SK-N-SH (cell line): ENCODE results near the gene CACNA2D4.

Experiments
- RAD21 ChIP-seq: IDR thresholded peaks from 2 replicates; pipeline ENCODE4 v1.6.1; 2012; ENCODE audit warnings: mild to moderate bottlenecking, low read length
- TF ChIP-seq, protein P1 (sequence below): fragments of 200-600 bp; sonication (generic); IDR thresholded peaks from 2 replicates; pipeline ENCODE4 v1.6.1; 2017; ENCODE audit warnings: antibody characterized with exemption, mild to moderate bottlenecking, moderate library complexity
- TF ChIP-seq, protein P2 (sequence below): IDR thresholded peaks from 2 replicates; pipeline ENCODE4 v1.4.0; 2012; ENCODE audit warnings: low read depth

DNA sequence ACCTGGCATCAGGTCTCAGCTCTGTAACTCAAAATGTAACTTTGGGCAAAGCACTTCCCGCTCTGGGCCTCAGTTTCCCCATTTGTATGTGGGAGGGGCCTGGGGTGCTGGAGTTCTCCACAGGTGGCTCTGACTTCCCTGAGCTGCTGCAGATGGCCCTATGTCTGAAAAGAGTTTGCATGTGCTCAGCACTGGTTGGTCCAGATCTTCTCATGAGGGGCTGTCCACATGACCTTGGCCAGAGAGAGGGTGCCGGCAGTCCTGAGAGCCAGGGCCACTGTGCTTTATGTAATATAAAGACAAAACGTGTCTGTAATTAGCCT lies 7.2 kb upstream of the CACNA2D4 start:
- TF ChIP-seq, protein P1, sequence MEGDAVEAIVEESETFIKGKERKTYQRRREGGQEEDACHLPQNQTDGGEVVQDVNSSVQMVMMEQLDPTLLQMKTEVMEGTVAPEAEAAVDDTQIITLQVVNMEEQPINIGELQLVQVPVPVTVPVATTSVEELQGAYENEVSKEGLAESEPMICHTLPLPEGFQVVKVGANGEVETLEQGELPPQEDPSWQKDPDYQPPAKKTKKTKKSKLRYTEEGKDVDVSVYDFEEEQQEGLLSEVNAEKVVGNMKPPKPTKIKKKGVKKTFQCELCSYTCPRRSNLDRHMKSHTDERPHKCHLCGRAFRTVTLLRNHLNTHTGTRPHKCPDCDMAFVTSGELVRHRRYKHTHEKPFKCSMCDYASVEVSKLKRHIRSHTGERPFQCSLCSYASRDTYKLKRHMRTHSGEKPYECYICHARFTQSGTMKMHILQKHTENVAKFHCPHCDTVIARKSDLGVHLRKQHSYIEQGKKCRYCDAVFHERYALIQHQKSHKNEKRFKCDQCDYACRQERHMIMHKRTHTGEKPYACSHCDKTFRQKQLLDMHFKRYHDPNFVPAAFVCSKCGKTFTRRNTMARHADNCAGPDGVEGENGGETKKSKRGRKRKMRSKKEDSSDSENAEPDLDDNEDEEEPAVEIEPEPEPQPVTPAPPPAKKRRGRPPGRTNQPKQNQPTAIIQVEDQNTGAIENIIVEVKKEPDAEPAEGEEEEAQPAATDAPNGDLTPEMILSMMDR = no peak
- TF ChIP-seq RAD21 = no peak
- TF ChIP-seq, protein P2, sequence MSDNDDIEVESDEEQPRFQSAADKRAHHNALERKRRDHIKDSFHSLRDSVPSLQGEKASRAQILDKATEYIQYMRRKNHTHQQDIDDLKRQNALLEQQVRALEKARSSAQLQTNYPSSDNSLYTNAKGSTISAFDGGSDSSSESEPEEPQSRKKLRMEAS = no peak
